GM19455 (cell line): ENCODE data around the gene CHMP1A.

Experiments
- ATAC-seq: cut with Tn5 transposase; IDR thresholded peaks from one replicate; pipeline ENCODE4 v1.9.1; 2021; ENCODE audit not compliant: unreplicated experiment

CHMP1A gene

DNA sequence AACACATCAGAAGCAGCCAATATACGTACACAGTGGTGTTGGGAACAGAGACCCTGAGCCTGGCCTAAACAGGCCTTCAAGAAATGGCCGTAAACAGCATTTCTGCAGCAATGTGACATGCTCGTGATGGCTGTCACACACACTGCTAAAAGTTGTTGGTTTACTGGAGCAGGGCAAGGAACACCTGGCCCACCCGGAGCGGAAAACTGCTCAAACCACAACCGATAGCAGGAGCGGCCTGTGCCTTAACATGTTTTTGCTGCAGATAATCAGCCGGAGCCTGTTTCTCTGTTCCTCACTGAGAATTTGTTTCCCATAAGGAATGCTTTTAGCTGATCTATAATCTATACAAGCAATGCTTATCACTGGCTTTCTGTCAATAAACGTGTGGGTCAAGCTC lies 50.1 kb downstream of the CHMP1A start:
- ATAC-seq, result no peak

GRCh38 chr16:89606006-89606405 lies 51.5 kb downstream of the CHMP1A start:
- no peak for ATAC-seq

DNA sequence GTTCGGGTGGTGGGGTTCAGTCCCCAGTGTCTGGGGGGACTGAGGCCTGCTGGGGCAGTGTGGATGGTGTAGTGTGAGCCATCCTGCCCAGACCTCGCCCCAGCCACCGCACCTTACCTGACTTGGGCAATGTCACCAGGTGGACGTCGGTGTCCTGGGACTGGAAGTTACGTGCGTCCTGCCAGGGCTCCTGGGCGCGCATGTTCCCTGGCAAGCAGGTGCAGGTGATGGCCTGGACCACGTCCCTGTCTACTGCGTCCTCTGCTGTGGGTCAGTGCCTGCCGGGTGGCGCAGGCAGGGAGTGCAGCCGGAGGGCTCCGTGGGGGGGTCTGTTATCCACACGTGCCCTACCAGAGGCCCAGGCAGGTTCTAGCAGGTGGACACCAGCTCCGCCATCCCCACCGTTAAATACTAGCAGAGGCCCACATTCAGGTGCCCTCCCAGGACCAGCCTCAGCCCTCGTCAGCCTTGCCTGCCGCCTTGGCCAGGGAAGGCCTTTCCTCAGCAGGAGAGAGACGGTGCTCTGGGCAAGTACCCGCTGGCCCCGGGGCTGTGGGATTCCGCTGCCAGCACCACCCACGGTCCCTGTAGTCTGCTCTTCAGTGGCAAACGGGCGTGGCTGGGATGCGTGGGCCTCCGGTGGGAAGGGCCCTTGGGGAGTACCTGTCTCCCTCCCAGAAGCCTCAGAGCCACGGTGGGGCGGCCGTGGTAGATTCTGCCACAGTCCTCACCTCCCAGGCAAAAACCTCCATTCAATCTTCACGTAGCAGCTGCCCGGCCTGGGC lies 52.1 kb downstream of the CHMP1A start:
- ATAC-seq, result no peak

DNA sequence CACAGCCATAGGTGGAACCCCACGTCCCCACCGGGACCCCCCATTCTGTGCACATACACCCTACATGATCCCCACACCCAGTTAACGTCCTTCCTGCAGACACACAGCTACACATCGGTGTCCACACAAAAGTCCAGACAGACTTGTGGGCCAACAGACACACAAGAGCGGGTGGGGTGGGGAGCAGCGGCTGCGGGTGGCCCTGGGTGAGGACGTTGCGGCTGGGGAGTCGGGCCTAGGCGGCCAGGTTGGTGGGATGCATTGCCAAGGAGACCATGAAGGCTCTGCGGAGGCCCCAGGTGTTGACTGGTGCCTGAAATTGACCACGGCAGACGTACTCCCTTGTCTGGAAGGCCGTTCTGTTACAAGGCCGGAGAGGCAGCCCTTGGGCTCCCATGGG lies 52.7 kb downstream of the CHMP1A start:
- no peak for ATAC-seq

- no peak for ATAC-seq
Measured at GRCh38 chr16:89602952-89603590, 54.4 kb downstream of the CHMP1A start.

DNA sequence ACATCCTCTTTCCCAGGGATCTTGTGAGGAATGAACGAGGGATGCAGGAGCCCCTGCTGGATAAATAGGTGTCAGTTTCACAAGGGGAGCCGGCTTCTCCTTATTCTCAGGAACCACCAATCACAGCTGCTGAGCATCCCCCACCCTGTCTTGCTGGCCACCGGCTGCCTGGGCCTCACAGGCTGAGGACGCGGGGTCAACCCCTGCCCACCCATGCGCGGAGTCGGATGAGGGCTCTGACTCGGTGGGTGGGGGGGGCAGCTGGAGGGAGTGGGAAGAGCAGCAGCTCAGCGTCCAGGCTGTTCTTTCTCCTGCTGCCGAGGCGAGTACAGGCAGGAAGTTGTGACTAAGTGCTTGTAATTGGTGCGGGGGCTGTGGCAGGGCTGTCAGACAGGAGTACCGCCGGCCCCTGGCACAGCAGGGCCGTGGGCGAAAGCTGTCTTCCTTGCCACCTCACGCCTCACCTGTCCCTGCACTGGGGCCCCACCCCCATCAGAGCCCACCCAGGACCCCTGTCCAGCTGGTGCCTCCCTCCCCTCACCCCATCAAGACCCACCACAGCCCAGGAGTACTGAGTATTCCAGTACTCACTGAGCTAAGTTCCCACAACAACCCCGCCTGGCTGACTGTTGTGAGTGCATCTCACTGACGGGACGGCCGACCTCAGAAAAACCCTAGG lies 55.1 kb downstream of the CHMP1A start:
- no peak for ATAC-seq

- no peak for ATAC-seq
Measured at GRCh38 chr16:89601906-89602272, 55.6 kb downstream of the CHMP1A start.

DNA sequence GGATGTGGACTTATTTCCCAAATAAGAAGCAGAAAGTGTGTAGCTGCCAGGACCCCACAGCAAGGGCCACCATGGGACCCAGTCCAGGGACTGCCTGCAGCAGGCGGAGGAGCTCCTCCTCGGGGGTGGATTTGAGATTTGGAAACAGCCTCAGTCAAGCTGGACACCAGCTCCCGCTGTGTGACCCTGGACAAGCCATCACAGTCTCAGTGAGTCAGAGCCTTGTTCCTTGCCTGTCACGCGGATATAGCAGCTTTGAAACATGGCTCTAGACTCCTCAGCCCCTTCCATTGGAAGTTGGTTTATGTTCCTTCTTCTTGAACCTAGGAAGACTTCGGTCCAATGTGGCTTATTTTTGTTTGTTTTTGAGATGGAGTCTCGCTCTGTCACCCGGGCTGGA lies 56.6 kb downstream of the CHMP1A start:
- ATAC-seq, result no peak

- no peak for ATAC-seq
Measured at GRCh38 chr16:89600427-89600826, 57.1 kb downstream of the CHMP1A start.

GRCh38 chr16:89599902-89600301 lies 57.6 kb downstream of the CHMP1A start:
- ATAC-seq, result no peak

GRCh38 chr16:89599451-89599858 lies 58.1 kb downstream of the CHMP1A start:
- no peak for ATAC-seq

DNA sequence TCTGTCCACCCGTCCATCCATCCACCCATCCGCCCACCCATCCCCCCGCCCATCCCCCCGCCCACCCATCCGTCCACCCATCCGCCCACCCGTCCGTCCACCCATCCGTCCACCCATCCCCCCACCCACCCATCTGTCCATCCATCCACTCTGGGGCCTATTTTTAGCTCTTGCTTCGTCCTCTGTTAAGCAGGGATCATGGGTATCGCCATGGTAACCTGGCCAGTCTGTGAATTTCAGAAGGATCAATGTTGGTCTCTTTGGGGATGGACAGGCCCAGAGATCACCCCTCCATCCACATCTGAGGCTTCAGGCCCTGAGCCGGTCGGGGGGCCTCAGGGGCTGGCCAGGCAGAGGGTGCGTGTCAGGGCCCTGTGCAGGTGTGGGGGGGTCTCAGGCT lies 59.3 kb downstream of the CHMP1A start:
- ATAC-seq, result no peak

DNA sequence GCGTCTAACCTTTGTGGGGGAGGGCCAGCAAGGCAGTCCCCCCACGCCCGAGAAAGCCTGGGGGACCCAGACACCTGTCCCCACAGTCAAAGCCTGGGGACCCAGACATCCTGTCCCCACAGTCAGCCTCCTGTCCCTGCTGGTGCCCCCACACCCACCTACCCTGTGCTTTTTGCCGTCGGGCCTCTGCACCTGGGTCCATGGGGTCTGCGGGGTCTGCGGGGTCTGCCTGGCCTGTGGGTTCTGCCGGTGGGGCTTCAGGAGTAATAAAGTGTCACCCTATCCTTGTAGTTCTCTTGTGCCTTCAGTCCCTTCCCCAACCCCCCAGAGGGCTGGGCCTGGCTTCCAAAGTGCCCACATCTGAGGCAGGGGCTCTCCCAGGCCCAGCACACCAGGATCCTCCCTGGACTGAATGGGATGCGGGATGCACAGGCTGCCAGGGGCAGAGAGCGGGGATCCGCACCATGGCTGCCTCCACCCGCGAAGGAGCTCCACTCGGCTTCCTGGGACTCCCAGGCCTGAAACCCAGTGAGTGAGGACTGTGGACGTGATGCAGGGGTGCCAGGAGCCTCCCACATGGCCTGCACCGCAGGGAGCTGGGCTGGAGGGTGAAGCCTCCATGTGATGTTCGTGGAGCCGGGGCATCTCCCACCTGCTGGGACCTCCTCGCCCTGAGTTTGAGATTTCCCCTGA lies 60.4 kb downstream of the CHMP1A start:
- ATAC-seq, result no peak

DNA sequence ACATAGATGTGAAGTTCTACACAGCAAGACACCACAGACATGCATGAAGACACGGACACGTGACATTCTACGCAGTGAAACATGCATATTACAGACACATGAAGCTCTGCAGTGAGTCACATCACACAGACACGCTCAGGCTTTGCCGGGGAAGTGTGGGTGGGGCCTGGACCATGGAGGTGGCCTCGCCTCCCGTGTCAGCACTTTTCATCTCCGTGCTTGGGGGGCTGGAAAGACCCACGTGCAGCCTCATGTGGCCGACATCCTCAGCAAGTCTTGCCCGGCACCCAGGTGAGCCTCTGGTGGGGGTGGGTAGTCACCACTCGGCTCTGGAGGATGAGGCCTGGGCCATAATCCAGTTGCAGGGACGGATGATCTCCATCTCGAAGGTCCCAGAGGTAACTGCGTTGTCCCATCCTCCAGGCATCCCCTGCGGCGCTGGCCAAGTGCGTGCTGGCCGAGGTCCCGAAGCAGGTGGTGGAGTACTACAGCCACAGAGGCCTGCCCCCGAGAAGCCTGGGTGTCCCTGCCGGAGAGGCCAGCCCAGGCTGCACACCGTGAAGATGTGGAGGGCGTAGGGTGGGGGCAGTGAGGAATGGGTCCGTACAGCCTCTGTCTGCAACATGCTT lies 61.3 kb downstream of the CHMP1A start:
- ATAC-seq, result no peak

DNA sequence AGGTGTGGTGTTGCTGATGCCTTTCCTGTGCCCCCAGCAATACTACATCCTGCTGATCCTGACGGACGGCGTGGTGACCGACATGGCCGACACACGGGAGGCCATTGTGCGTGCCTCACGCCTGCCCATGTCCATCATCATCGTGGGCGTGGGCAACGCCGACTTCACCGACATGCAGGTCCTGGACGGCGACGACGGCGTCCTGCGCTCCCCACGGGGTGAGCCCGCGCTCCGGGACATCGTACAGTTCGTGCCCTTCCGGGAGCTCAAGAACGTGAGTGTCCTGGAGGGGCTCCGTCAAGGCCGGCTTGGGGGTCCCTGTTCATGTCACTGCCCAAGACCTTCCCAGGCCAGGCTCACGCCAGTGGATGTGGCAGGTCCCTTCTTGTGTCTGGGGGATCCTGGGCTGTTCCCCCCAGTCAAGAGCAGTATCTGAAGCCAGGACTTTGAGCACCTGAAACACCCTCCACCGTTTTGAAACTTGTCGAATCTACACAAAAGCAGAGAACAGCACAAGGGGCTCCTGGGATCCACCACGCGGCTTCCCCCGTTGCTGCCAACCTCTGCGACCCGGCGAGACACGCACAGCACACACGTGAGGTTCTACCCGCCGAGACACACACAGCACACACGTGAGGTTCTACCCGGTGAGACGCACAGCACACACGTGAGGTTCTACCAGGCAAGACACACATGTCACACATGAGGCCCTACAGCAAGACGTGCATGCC lies 62.0 kb downstream of the CHMP1A start:
- no peak for ATAC-seq
